HG02763 (cell line): ENCODE results near the gene FPGS.
A peak's percentile ranks its signal among the peaks of the same experiment; 100 is the strongest.
"Not testable (repeated sequence)": the region's sequence is repeated elsewhere in the genome, so short reads cannot be mapped to it uniquely, and the experiment has no call there.

ENCODE experiments used
- ATAC-seq: cut with Tn5 transposase; IDR thresholded peaks from one replicate; pipeline ENCODE4 v1.9.1; 2021; ENCODE audit warnings: mild to moderate bottlenecking, moderate library complexity; ENCODE audit not compliant: unreplicated experiment

FPGS gene

DNA sequence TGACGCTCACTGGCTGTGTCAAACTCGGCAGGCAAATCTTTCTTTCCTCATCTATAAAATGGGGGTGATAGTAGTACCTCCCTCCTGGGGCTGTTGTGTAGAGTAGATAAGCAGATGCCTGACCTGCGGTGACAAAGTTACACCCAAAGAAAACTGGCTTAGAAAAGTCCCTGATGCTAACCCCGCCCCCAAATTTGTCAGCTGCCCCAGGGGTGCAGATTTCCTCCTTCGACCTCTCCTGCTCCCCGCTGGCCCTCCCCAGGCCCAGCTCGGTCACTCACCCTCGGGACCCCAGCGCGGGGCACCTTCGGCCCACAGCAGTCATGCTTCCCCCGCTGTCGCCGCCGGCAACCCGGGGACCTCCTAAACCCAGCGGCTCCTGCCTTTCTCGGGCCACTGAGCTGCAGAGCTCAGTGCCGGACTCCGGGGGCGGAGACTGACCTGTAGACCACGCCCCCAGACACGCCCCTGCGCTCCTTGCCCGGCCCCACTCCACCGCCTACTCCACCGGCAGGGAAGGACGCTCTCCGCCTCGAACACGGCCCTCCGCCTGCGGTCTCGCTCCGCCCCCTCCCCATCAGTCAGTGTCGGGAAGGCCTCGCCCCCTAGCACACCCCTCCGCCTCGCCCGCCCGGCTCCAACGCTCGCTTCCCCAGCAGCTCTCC is 31.6 kb upstream of the FPGS start:
- ATAC-seq, result peak; percentile 84

GRCh38 chr9:127771570-127772189 is 31.0 kb upstream of the FPGS start:
- no peak for ATAC-seq

- no peak for ATAC-seq
These were observed 30.1 kb upstream of the FPGS start for GRCh38 chr9:127772603-127773002.

- ATAC-seq, result no peak
These were observed 29.4 kb upstream of the FPGS start for GRCh38 chr9:127773272-127773671.

DNA sequence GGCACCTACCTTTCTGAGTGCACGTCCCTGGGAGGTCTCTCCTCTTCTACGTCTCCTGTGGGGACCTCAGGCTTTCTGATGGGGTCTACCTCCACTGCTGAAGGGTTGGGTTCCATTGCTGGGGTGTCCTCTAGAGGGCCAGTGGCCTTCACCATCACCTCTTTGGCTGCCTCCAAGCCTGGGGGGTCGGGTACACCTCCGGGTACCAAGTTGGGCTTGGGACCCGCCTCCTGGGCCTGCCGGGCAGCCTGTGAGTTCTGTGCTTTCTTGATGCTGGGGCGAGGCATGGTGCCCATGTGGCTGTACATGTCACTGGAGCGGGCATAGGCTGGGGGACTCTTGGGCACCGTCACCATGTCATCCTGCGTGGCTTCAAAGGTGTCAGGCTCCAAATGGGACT is 28.7 kb upstream of the FPGS start:
- ATAC-seq, result no peak

- peak; percentile 25 for ATAC-seq
These were observed 26.3 kb upstream of the FPGS start for GRCh38 chr9:127776195-127776923.

- ATAC-seq, result no peak
These were observed 25.8 kb upstream of the FPGS start for GRCh38 chr9:127776924-127777289.

DNA sequence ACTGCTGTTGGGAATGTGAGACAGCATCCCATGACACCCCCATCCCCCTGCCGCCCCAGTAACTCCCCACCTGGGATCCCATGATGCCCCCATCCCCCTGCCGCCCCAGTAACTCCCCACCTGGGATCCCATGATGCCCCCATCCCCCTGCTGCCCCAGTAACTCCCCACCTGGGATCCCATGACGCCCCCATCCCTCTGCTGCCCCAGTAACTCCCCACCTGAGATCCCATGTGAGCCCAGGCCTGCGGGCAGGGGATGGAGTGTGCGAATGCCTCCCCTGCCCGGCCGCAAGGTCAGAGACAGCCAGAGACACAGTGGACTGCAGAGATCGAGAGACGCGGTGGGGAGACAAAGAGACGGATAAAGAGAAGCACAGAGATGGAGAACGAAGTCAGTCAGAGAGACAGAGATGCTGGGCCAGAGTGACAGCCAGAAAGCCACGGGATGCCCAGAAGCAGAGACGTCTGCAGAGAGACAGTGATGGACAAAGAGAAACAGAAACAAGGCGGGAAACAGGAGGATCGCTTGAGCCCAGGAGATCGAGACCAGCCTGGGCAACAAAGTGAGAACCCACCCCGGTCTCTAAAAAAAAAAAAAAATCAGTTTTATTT is 25.2 kb upstream of the FPGS start:
- no peak for ATAC-seq

GRCh38 chr9:127778280-127779135 is 24.2 kb upstream of the FPGS start, which contains the start of gene SH2D3C:
SH2D3C (minus strand) TSS chr9:127778666; CDS start chr9:127778627, 39 bp downstream.
- ATAC-seq, result peak; percentile 34

- peak; percentile 40 for ATAC-seq
These were observed 23.3 kb upstream of the FPGS start for GRCh38 chr9:127779136-127779981.

DNA sequence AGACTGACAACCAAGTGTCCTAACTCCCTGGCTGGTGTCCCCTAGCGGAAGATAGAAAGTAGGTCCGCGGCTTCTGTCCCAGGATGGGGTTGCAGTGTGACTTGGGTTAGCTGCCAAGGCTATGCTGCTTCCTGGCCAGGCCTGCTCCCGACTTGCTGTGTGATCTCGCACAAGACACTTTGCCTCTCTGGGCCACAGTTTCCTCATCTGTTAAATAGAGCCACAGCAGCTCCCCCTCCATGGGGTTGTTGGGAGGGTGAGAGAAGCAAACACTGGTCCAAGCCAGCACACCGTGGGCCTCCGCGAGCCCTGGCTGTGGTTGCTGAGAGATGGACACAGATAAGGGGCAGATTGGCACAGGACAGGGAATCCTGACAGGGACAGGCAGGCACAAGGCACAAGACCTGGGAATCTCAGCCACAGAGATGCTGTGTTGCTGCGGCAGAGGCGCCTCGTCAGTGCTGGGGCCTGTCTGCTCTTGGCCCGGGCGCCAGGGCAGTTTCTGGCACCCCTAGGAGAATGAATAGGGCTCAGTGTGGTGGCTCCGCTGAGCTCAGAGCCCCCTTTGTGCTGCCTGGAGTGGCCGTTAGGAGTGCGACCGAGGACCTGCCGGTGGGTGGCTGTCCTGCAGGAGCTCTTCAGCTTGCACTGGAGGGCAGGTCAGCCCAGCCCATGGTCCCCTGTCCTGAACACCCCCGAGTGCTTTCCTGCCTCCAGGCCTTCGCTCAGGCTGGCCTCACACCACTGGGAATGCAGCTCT is 22.4 kb upstream of the FPGS start:
- ATAC-seq, result no peak

GRCh38 chr9:127780909-127781308 is 21.8 kb upstream of the FPGS start:
- not testable (repeated sequence) for ATAC-seq

DNA sequence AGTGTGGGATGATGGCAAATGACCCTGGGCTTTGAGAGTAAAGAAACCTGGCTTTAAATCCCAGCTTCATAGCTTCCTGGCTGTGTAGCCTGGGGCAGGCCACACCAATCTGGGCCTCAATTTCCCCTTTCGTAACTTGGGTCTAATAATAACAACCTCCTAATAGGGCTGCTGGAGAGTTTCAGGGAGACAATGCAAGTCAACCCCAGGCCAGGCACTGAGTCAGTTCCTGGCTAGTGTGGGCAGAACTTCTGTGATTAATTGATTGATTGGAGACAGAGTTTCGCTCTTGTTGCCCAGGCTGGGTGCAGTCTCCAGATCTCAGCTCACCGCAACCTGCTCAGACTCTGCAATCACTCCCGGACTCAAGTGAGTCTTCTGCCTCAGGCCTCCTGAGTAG is 20.9 kb upstream of the FPGS start:
- no peak for ATAC-seq

DNA sequence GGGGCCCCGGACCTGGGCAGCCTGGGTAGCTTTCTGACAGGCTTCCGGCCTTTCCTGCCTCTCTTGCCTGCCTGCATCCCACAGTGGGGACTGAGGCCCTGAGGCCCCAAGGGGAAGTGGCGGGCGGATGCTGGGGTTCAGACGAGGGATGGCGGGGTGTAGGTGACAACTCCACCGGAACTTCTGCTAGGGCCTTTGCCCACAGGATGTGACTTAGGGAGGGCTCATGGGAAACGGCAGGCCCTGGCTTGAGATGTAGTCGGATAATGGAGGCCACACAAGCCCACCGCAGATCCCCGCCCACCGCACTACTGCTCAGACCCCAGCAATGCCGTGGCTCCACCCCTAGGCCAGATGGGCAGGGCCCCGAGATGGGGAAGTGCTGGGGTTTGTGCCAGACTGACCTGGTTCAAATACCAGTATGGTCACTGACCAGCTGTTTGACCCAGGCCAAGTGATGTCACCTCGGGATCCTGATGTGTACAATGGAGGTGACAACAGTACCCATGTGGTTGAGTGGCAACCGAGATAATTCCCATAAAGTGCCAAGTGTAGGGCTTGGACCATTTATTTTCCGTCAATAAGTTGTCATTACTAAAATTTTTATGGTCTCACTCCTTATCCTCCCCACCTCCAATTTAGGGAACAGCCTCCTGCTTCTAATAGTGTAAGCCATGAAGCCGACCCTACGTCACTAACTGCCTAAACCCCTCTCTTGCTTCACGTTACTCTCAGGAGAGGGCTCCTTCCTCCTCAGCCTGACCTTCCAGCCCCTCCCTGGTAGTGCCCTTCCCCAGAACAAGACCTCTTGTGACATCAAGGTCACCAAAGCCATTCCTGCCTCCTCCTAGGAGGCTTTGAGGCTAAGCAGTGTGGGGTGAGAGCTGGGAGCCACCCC is 19.3 kb upstream of the FPGS start:
- no peak for ATAC-seq

DNA sequence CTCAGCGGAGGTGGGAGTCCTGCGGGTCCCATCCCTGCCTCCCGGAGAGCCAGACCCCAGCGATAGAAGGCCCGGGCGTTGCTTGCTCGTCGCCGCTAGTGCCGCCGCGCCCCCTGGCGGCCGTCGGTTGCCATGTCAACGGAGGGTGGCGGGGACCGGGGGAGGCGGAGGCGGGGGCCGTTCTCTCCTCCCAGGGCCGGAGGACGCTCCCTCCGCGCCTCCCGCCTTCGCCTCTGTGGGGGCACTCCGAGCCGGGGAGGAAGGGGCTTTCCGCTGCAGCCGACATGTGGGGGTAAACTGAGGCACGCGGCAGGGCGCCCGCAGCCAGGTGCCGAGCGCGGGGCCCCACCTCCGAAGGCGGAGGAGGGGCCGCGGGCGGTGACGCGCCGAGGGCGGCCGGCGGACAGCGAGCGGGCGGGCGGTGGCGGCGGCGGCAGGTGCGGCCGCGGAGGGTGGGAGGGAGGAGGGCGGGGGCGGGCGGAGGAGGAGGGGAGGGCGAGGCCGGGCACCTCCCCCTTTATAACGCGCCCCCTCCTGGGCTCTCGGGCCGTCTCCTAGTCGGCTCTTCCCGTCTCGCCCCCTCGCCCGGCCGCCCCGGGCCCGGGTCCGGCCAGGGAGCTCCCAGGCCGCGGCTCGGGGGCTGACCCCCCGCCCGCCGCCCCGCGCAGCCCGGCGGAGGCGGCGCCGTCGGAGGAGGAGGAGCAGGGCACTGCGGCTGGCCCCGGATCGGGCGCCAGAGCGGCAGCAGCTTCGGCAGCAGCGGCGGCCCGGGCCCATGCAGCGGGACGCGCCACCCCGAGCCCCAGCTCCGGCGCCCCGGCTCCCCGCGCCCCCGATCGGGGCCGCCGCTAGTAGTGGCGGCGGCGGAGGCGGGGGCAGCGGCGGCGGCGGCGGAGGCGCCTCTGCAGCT is 17.4 kb upstream of the FPGS start:
- peak; percentile 46 for ATAC-seq

- ATAC-seq, result peak; percentile 63
These were observed 16.5 kb upstream of the FPGS start, which contains the start of gene CDK9 for GRCh38 chr9:127785933-127786772. CDK9 (plus strand) TSS chr9:127786034; CDS start chr9:127786149, 115 bp downstream.
